Stomach (tissue), 9 donors: ENCODE results near the gene MLLT10. TPM values are rescaled to one million over a fixed set of nuclear protein-coding genes. Genes with fewer than 3 reads are reported as not detected.

Source experiments
- DNase-seq, 2 donors: peaks; one replicate each; pipeline versions ENCODE4 v3.0.0 to v3.0.0-alpha.2; 2013 to 2019
- H3K27ac ChIP-seq, 5 donors: fragments of 200-600 bp in 4 of 5; sonication (generic) in 4 of 5; one replicate each; pipeline ENCODE4 v1.5.1; 2013 to 2019; ENCODE audit warnings: mild to moderate bottlenecking in 1 of 5, moderate library complexity in 1 of 5
- H3K27me3 ChIP-seq, 3 donors: fragments of 200-600 bp; sonication (generic); one replicate each; pipeline ENCODE4 v1.5.1; 2017 to 2019; ENCODE audit warnings: mixed run types in 1 of 3
- H3K36me3 ChIP-seq, 4 donors: fragments of 200-600 bp; sonication (generic); 1 replicate in 3 of 4; 2 replicates in 1 of 4; pipeline ENCODE4 v1.5.1; 2016 to 2019
- H3K4me1 ChIP-seq, 4 donors: fragments of 200-600 bp; sonication (generic); one replicate each; pipeline ENCODE4 v1.5.1; 2016 to 2019
- H3K4me3 ChIP-seq, 4 donors: fragments of 200-600 bp; sonication (generic) in 3 of 4; one replicate each; pipeline ENCODE4 v1.5.1; 2016 to 2019; ENCODE audit warnings: mild to moderate bottlenecking in 1 of 4
- H3K9me3 ChIP-seq, 4 donors: fragments of 200-600 bp; sonication (generic); one replicate each; pipeline ENCODE4 v1.5.1; 2016 to 2019
- CTCF ChIP-seq, 7 experiments: fragments of 450-650 bp in 4 of 7; fragments of 200-600 bp in 3 of 7; sonication (generic) in 3 of 7; IDR thresholded peaks; one replicate each; pipeline ENCODE4 v1.5.1; 2016 to 2019; ENCODE audit warnings: antibody characterized with exemption in 7 of 7, control low read depth in 2 of 7, mild to moderate bottlenecking in 1 of 7
- EP300 ChIP-seq: sonication (generic); formaldehyde crosslinking; IDR thresholded peaks from one replicate; pipeline ENCODE4 v1.6.1; 2017; ENCODE audit warnings: antibody characterized with exemption
- POLR2A ChIP-seq, 4 donors: fragments of 450-650 bp; IDR thresholded peaks; one replicate each; pipeline ENCODE4 v1.6.1; 2016; ENCODE audit warnings: antibody characterized with exemption in 4 of 4, control low read depth in 2 of 4, mild to moderate bottlenecking in 1 of 4, moderate library complexity in 1 of 4
- POLR2AphosphoS5 ChIP-seq, 3 donors: sonication (generic); formaldehyde crosslinking; IDR thresholded peaks; one replicate each; pipeline ENCODE4 v1.6.1; 2016; ENCODE audit warnings: antibody characterized with exemption in 3 of 3
- WGBS, 5 donors: extraction: QIAGEN DNeasy Blood & Tissue Kit in 3 of 5; methylation state at CpG; one replicate each; pipeline versions ENCODE4 v1.1.5 to v1.1.7; 2013 to 2018; 5-methylcytosine and 5-hydroxymethylcytosine counted together
- intact Hi-C: fragments of 100-400 bp; cut with DNase I; formaldehyde crosslinking; loops from one replicate; pipeline ENCODE4 v1.15.1; 2023; ENCODE audit warnings: low total_unique reads
- polyA plus RNA-seq, 3 donors: library from polyadenylated mRNA; stranded (reverse); fragments of 200-250 nt; gene quantifications; one replicate each; pipeline ENCODE4 v1.2.3, GENCODE V29; 2013
- total RNA-seq, 5 donors: library from RNA; depleted of rRNA; stranded (reverse); fragments of >200 nt; gene quantifications; one replicate each; pipeline versions ENCODE4 v1.1.0 to v1.2.3, GENCODE V29; 2014 to 2016
- donor health status: healthy with polysubstance abuse.
- donor health status: Bipolar disorder and iron deficiency.
- donor health status: healthy.

MLLT10 gene
- total and polyA plus RNA-seq, 8 donors: 12.8 to 76.9 (median 23.8) TPM

GRCh38 chr10:21519397-21519933 lies 14.6 kb upstream of the MLLT10 start:
- H3K36me3 ChIP-seq: no peaks in the 10 kb centered on the region
- no peaks in the 10 kb centered on the region for H3K9me3 ChIP-seq
- WGBS, 5 donors: 28 to 43% (median 34%) methylated on average over 11 of the region's 11 CpGs
- H3K4me1 ChIP-seq: peaks cover 10 to 83% (median 40%) of the 10 kb centered on the region in 4 donors
- intact Hi-C loops: no loop called here
- peak in 1 of 2 donors; percentile 46 for DNase-seq
- H3K27ac ChIP-seq: peak overlapping the region; percentile 57 to 82 (median 79)
- H3K27me3 ChIP-seq: peaks cover 0 to 66% (median 59%) of the 10 kb centered on the region in 3 donors
- TF ChIP-seq POLR2AphosphoS5 (IDR thresholded peaks at IDR 0.05) (no peak), POLR2A (IDR thresholded peaks at IDR 0.05) (no peak), CTCF (IDR thresholded peaks at IDR 0.05) (no peak)
- H3K4me3 ChIP-seq: peak overlapping the region; percentile 58 to 76 (median 67)

- intact Hi-C loops: no loop called here
- Histone ChIP-seq H3K36me3 (no peaks in the 10 kb centered on the region), H3K27ac (peak overlapping the region; percentile 14 to 82 (median 79)), H3K4me1 (peaks cover 10 to 82% (median 44%) of the 10 kb centered on the region in 4 donors), H3K27me3 (peaks cover 0 to 62% (median 60%) of the 10 kb centered on the region in 3 donors), H3K4me3 (peak overlapping the region; percentile 58 to 76 (median 67)), H3K9me3 (no peaks in the 10 kb centered on the region)
- TF ChIP-seq POLR2A (IDR thresholded peaks at IDR 0.05) (no peak), EP300 (no peak), POLR2AphosphoS5 (IDR thresholded peaks at IDR 0.05) (no peak), CTCF (IDR thresholded peaks at IDR 0.05) (no peak)
- 12 to 37% (median 22%) methylated on average over 12 of the region's 12 CpGs for WGBS, 5 donors
- DNase-seq: peak in 1 of 2 donors; percentile 78
Observed at GRCh38 chr10:21519941-21520436, 14.0 kb upstream of the MLLT10 start.

GRCh38 chr10:21520509-21520908 lies 13.5 kb upstream of the MLLT10 start:
- TF ChIP-seq POLR2AphosphoS5 (IDR thresholded peaks at IDR 0.05): no peak
- no peak for TF ChIP-seq POLR2A (IDR thresholded peaks at IDR 0.05)
- TF ChIP-seq EP300: no peak
- TF ChIP-seq CTCF (IDR thresholded peaks at IDR 0.05): no peak
- Histone ChIP-seq H3K27ac (peak overlapping the region in 4 of 5 donors; percentile 68 to 82 (median 80)), H3K4me3 (peak overlapping the region; percentile 58 to 76 (median 67)), H3K36me3 (no peaks in the 10 kb centered on the region), H3K4me1 (peaks cover 10 to 82% (median 48%) of the 10 kb centered on the region in 4 donors), H3K9me3 (no peaks in the 10 kb centered on the region), H3K27me3 (peaks cover 0 to 57% (median 55%) of the 10 kb centered on the region in 3 donors)
- intact Hi-C loops: no loop called here
- DNase-seq: no peak

GRCh38 chr10:21520949-21521348 lies 13.1 kb upstream of the MLLT10 start:
- Histone ChIP-seq H3K9me3 (no peaks in the 10 kb centered on the region), H3K36me3 (no peaks in the 10 kb centered on the region), H3K27ac (peak overlapping the region in 3 of 5 donors; percentile 79 to 82 (median 80)), H3K4me1 (peaks cover 10 to 78% (median 46%) of the 10 kb centered on the region in 4 donors), H3K4me3 (no peak overlapping the region), H3K27me3 (peaks cover 0 to 55% (median 51%) of the 10 kb centered on the region in 3 donors)
- WGBS, 5 donors: 68 to 79% (median 73%) methylated on average over 8 of the region's 8 CpGs
- peak in 1 of 2 donors; percentile 16 for DNase-seq
- TF ChIP-seq POLR2AphosphoS5 (IDR thresholded peaks at IDR 0.05) (no peak), EP300 (no peak), POLR2A (IDR thresholded peaks at IDR 0.05) (no peak), CTCF (IDR thresholded peaks at IDR 0.05) (no peak)
- intact Hi-C loops: no loop called here
